GM19099 (cell line): ENCODE data around the gene RNASET2.

Experiments used
- POLR2A ChIP-seq: IDR thresholded peaks from 3 replicates; pipeline ENCODE4 v1.6.1; 2011; ENCODE audit warnings: low read depth; ENCODE audit not compliant: insufficient read length; ENCODE audit errors: extremely low read depth

Gene RNASET2

GRCh38 chr6:166955865-166956443 lies 396 bp downstream of the RNASET2 start:
- TF ChIP-seq POLR2A: no peak

- TF ChIP-seq POLR2A: no peak
Measured at GRCh38 chr6:166955121-166955864, 1.1 kb downstream of the RNASET2 start.

GRCh38 chr6:166954118-166954713 lies 2.1 kb downstream of the RNASET2 start:
- TF ChIP-seq POLR2A: no peak

- TF ChIP-seq POLR2A: no peak
Measured at GRCh38 chr6:166952567-166953486, 3.5 kb downstream of the RNASET2 start.

GRCh38 chr6:166952121-166952520 lies 4.2 kb downstream of the RNASET2 start:
- TF ChIP-seq POLR2A: no peak

GRCh38 chr6:166951670-166952060 lies 4.7 kb downstream of the RNASET2 start:
- TF ChIP-seq POLR2A: no peak

- TF ChIP-seq POLR2A: peak; percentile 37
Measured at GRCh38 chr6:166950892-166951669, 5.3 kb downstream of the RNASET2 start.

GRCh38 chr6:166950443-166950821 lies 5.9 kb downstream of the RNASET2 start:
- no peak for TF ChIP-seq POLR2A

- no peak for TF ChIP-seq POLR2A
Measured at GRCh38 chr6:166949528-166950442, 6.6 kb downstream of the RNASET2 start.

GRCh38 chr6:166947251-166947650 lies 9.1 kb downstream of the RNASET2 start:
- no peak for TF ChIP-seq POLR2A

- TF ChIP-seq POLR2A: no peak
Measured at GRCh38 chr6:166946125-166946524, 10.2 kb downstream of the RNASET2 start.

- TF ChIP-seq POLR2A: no peak
Measured at GRCh38 chr6:166944666-166945256, 11.6 kb downstream of the RNASET2 start.

GRCh38 chr6:166942393-166943168 lies 13.8 kb downstream of the RNASET2 start:
- no peak for TF ChIP-seq POLR2A

- no peak for TF ChIP-seq POLR2A
Measured at GRCh38 chr6:166940643-166941068, 15.7 kb downstream of the RNASET2 start.
